MV-4-11 (cell line): ENCODE measurements around the gene THADA.

ENCODE experiments used
- DNase-seq: peaks from one replicate; lab custom pipeline; 2025; lab: John Stamatoyannopoulos, UW

The THADA gene

GRCh38 chr2:43186321-43186678 lies 409.5 kb downstream of the THADA start:
- DNase-seq = no peak

- DNase-seq = no peak
These were observed 410.7 kb downstream of the THADA start for GRCh38 chr2:43185146-43185545.

GRCh38 chr2:43184339-43184895 lies 411.4 kb downstream of the THADA start:
- peak; percentile 38 for DNase-seq

DNA sequence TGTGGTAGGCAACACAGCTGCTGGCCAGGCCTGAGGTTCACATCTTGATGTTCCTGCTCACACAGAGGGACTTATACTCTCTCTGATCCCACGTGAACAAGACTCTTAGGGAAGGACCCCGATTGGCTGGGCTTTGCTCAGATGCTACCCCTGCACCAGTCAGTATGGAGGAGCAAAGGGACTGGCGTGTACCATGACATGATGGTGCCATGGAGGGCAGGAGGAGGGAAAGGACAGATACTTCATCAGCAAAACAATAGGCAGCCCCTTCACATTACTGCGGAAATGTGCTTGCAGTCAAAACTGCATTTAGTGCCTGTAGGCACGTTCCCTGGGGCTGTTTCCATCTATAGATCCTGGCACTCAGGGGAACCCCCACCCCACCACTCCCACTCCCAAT lies 412.1 kb downstream of the THADA start:
- no peak for DNase-seq

- no peak for DNase-seq
These were observed 414.9 kb downstream of the THADA start for GRCh38 chr2:43180897-43181296.
